Smooth muscle cell (in vitro differentiated cells): Measurements from ENCODE around the gene CORT. TPM values are rescaled to one million over a fixed set of nuclear protein-coding genes. Genes with fewer than 3 reads are reported as not detected.
A peak's percentile ranks its signal among the peaks of the same experiment; 100 is the strongest.

Experiments used
- DNase-seq: peaks from one replicate; lab custom pipeline; 2025; ENCODE audit not compliant: unreplicated experiment; lab: John Stamatoyannopoulos, UW
- H2AFZ ChIP-seq: fragments of 200-600 bp; sonication (generic); 2 replicates; pipeline ENCODE4 v1.6.0; 2016; ENCODE audit warnings: antibody characterized with exemption, low read depth, mild to moderate bottlenecking
- H3F3A ChIP-seq: fragments of 200-600 bp; sonication (generic); 2 replicates; pipeline ENCODE4 v1.6.0; 2017; ENCODE audit warnings: antibody characterized with exemption, low read depth
- H3K27ac ChIP-seq: fragments of 200-600 bp; sonication (generic); 2 replicates; pipeline ENCODE4 v1.5.1; 2016; ENCODE audit warnings: low read depth, mild to moderate bottlenecking
- H3K27me3 ChIP-seq: fragments of 200-600 bp; sonication (generic); 2 replicates; pipeline ENCODE4 v1.6.1; 2016; ENCODE audit warnings: low read depth, mild to moderate bottlenecking
- H3K36me3 ChIP-seq: fragments of 200-600 bp; sonication (generic); 2 replicates; pipeline ENCODE4 v1.5.1; 2016; ENCODE audit warnings: low read depth
- H3K4me1 ChIP-seq: fragments of 200-600 bp; sonication (generic); 2 replicates; pipeline ENCODE4 v1.5.1; 2016; ENCODE audit warnings: low read depth
- H3K4me2 ChIP-seq: fragments of 200-600 bp; sonication (generic); 2 replicates; pipeline ENCODE4 v1.6.0; 2016; ENCODE audit warnings: mild to moderate bottlenecking
- H3K4me3 ChIP-seq: fragments of 200-600 bp; sonication (generic); 2 replicates; pipeline ENCODE4 v1.5.1; 2016; ENCODE audit warnings: mild to moderate bottlenecking
- H3K79me2 ChIP-seq: fragments of 200-600 bp; sonication (generic); 2 replicates; pipeline ENCODE4 v1.6.0; 2016; ENCODE audit warnings: low read depth, mild to moderate bottlenecking
- H3K9ac ChIP-seq: fragments of 200-600 bp; sonication (generic); 2 replicates; pipeline ENCODE4 v1.6.0; 2016; ENCODE audit warnings: low read depth
- H3K9me3 ChIP-seq: fragments of 200-600 bp; sonication (generic); replicated peaks from 2 replicates; pipeline ENCODE4 v1.5.1; 2016; ENCODE audit warnings: low read depth
- H4K20me1 ChIP-seq: fragments of 200-600 bp; sonication (generic); 2 replicates; pipeline ENCODE4 v1.6.0; 2016; ENCODE audit warnings: low read depth
- CTCF ChIP-seq: fragments of 200-600 bp; sonication (generic); IDR thresholded peaks from 2 replicates; pipeline ENCODE4 v1.5.1; 2017; ENCODE audit warnings: borderline replicate concordance, mild to moderate bottlenecking, antibody characterized with exemption; ENCODE audit not compliant: insufficient read depth, poor library complexity, severe bottlenecking
- WGBS: methylation state at CpG from one replicate; pipeline ENCODE4 v1.1.7; 2016; ENCODE audit warnings: low lambda C conversion rate; 5-methylcytosine and 5-hydroxymethylcytosine counted together
- polyA plus RNA-seq: library from polyadenylated mRNA; unstranded; fragments of >200 nt; fragmentation: Nextera tagmentation; extraction: Ambion mirVana; gene quantifications from 2 replicates; pipeline ENCODE4 v1.2.1, GENCODE V29; 2016
- total RNA-seq: library from RNA; depleted of rRNA; stranded (reverse); fragments of >200 nt; gene quantifications from 2 replicates; pipeline ENCODE4 v1.2.3, GENCODE V29; 2014

Gene CORT
- total and polyA plus RNA-seq, 2 experiments from 2014 or later, result not detected

GRCh38 chr1:10457875-10458274 lies 8.0 kb downstream of the CORT start:
- no peaks in the 10 kb centered on the region for H3K4me1 ChIP-seq
- H4K20me1 ChIP-seq, result peaks cover 4% of the 10 kb centered on the region
- no peaks in the 10 kb centered on the region for H3K27me3 ChIP-seq
- no peak for TF ChIP-seq CTCF
- H3F3A ChIP-seq, result no peaks in the 10 kb centered on the region
- no peak overlapping the region for H3K27ac ChIP-seq
- no peaks in the 10 kb centered on the region for H3K9me3 ChIP-seq
- WGBS, result 63% methylated on average over 9 of the region's 9 CpGs
- no peak overlapping the region for H3K4me3 ChIP-seq
- H3K79me2 ChIP-seq, result no peaks in the 10 kb centered on the region
- H3K36me3 ChIP-seq, result no peaks in the 10 kb centered on the region
- no peak for DNase-seq
- no peak overlapping the region for H3K4me2 ChIP-seq
- H2AFZ ChIP-seq, result no peak overlapping the region
- no peak overlapping the region for H3K9ac ChIP-seq

- H3K4me1 ChIP-seq, result no peaks in the 10 kb centered on the region
- H4K20me1 ChIP-seq, result peaks cover 4% of the 10 kb centered on the region
- TF ChIP-seq CTCF, result no peak
- no peak for DNase-seq
- WGBS, result 13% methylated on average over 3 of the region's 3 CpGs
- H3K4me3 ChIP-seq, result no peak overlapping the region
- H2AFZ ChIP-seq, result no peak overlapping the region
- H3K27me3 ChIP-seq, result no peaks in the 10 kb centered on the region
- H3K79me2 ChIP-seq, result no peaks in the 10 kb centered on the region
- H3K4me2 ChIP-seq, result peak overlapping the region; percentile 3
- peak overlapping the region; percentile 22 for H3K27ac ChIP-seq
- H3K9me3 ChIP-seq, result no peaks in the 10 kb centered on the region
- no peaks in the 10 kb centered on the region for H3F3A ChIP-seq
- H3K36me3 ChIP-seq, result no peaks in the 10 kb centered on the region
- H3K9ac ChIP-seq, result no peak overlapping the region
These were observed 9.4 kb downstream of the CORT start for GRCh38 chr1:10459184-10459583.

- peaks cover 5% of the 10 kb centered on the region for H3K79me2 ChIP-seq
- H3K36me3 ChIP-seq, result no peaks in the 10 kb centered on the region
- no peak overlapping the region for H2AFZ ChIP-seq
- no peaks in the 10 kb centered on the region for H4K20me1 ChIP-seq
- WGBS, result 97% methylated on average over 2 of the region's 2 CpGs
- no peak overlapping the region for H3K4me3 ChIP-seq
- H3F3A ChIP-seq, result no peaks in the 10 kb centered on the region
- H3K27me3 ChIP-seq, result no peaks in the 10 kb centered on the region
- no peak for DNase-seq
- H3K4me1 ChIP-seq, result peaks cover 4% of the 10 kb centered on the region
- TF ChIP-seq CTCF, result no peak
- H3K9ac ChIP-seq, result no peak overlapping the region
- H3K9me3 ChIP-seq, result no peaks in the 10 kb centered on the region
- H3K27ac ChIP-seq, result no peak overlapping the region
- no peak overlapping the region for H3K4me2 ChIP-seq
These were observed 17.2 kb downstream of the CORT start for GRCh38 chr1:10467078-10467477.

GRCh38 chr1:10470043-10470442 lies 20.2 kb downstream of the CORT start:
- DNase-seq, result no peak
- Histone ChIP-seq H3K4me1 (peaks cover 9% of the 10 kb centered on the region), H3K27ac (no peak overlapping the region), H3K9me3 (no peaks in the 10 kb centered on the region), H3K4me2 (no peak overlapping the region), H3K36me3 (no peaks in the 10 kb centered on the region), H3F3A (no peaks in the 10 kb centered on the region), H2AFZ (no peak overlapping the region), H3K79me2 (peaks cover 5% of the 10 kb centered on the region), H3K9ac (no peak overlapping the region), H3K4me3 (no peak overlapping the region), H3K27me3 (no peaks in the 10 kb centered on the region), H4K20me1 (no peaks in the 10 kb centered on the region)
- TF ChIP-seq CTCF, result no peak
- WGBS, result 100% methylated on average over 4 of the region's 4 CpGs
